Ovary (tissue), 9 donors: ENCODE data around the gene TOP3B. TPM values are rescaled to one million over a fixed set of nuclear protein-coding genes. Genes with fewer than 3 reads are reported as not detected.

ENCODE experiments used
- DNase-seq, 5 donors: peaks; one replicate each; pipeline ENCODE4 v3.0.0-alpha.2; 2019 to 2020
- H3K27ac ChIP-seq, 2 donors: fragments of 200-600 bp; one replicate each; pipeline versions ENCODE4 v1.5.1 to v1.8.0; 2019 to 2022
- H3K27me3 ChIP-seq: fragments of 200-600 bp; one replicate; pipeline ENCODE4 v1.8.0; 2022
- H3K36me3 ChIP-seq: fragments of 200-600 bp; sonication (generic); one replicate; pipeline ENCODE4 v1.5.1; 2019
- H3K4me1 ChIP-seq: one replicate; pipeline ENCODE4 v1.8.1; 2013; ENCODE audit warnings: mild to moderate bottlenecking, moderate library complexity; ENCODE audit not compliant: insufficient read depth
- H3K4me3 ChIP-seq: fragments of 200-600 bp; sonication (generic); one replicate; pipeline ENCODE4 v1.5.1; 2017
- H3K9me3 ChIP-seq, 2 donors: fragments of 200-600 bp in 1 of 2; sonication (generic) in 1 of 2; one replicate each; pipeline versions ENCODE4 v1.5.1 to v1.8.1; 2013 to 2019; ENCODE audit warnings: mild to moderate bottlenecking in 1 of 2, moderate library complexity in 1 of 2
- EP300 ChIP-seq: sonication (generic); formaldehyde crosslinking; IDR thresholded peaks from one replicate; pipeline ENCODE4 v1.6.1; 2017; ENCODE audit warnings: antibody characterized with exemption
- POLR2A ChIP-seq: fragments of 450-650 bp; IDR thresholded peaks from one replicate; pipeline ENCODE4 v1.6.1; 2017; ENCODE audit warnings: antibody characterized with exemption, mild to moderate bottlenecking, moderate library complexity
- WGBS, 3 donors: extraction: QIAGEN DNeasy Blood & Tissue Kit in 1 of 3; methylation state at CpG; one replicate each; pipeline versions ENCODE4 v1.1.5 to v1.1.7; 2013 to 2017; 5-methylcytosine and 5-hydroxymethylcytosine counted together
- intact Hi-C, 4 donors: fragments of 100-400 bp; cut with DNase I; formaldehyde crosslinking; loops; one replicate each; pipeline versions ENCODE4 v1.11.0 to v1.15.1; 2022 to 2023
- polyA plus RNA-seq, 2 donors: library from polyadenylated mRNA; stranded (reverse); fragments of 200-250 nt in 1 of 2; fragments of 350-450 nt in 1 of 2; fragmentation: Illumina TruSeq in 1 of 2; extraction: RNeasy Lipid Tissue Mini Kit (QIAGEN cat#74804) in 1 of 2; gene quantifications; one replicate each; pipeline ENCODE4 v1.2.3, GENCODE V29; 2013 to 2014
- total RNA-seq, 7 donors: library from RNA; depleted of rRNA in 2 of 7; stranded (reverse); fragments of >200 nt in 2 of 7; fragmentation: NEBNext Ultra II Directional in 3 of 7; extraction: Animal tissue kit (Norgen Biotek cat#: 25700) in 3 of 7; gene quantifications; one replicate each; pipeline versions ENCODE4 v1.1.0 to v1.2.4, GENCODE V29; 2016 to 2023
- TF ChIP-seq, protein P1 (sequence below), 3 donors: fragments of 450-650 bp in 2 of 3; fragments of 200-600 bp in 1 of 3; IDR thresholded peaks; one replicate each; pipeline versions ENCODE4 v1.5.1 to v1.8.0; 2016 to 2022; ENCODE audit warnings: antibody characterized with exemption in 3 of 3, mild to moderate bottlenecking in 1 of 3
- donor health status: DM: no; HTN: no; CAD: no; lungs with moderate emphysema.
- donor health status: DM: no; HTN: no; CAD: no.
- donor health status: Bipolar disorder and iron deficiency.
- donor health status: DM: yes; HTN: yes; CAD: no.
- donor health status: DM: no; HTN: no; CAD: no.
- donor health status: DM: yes; HTN: yes; CAD: no.

Gene TOP3B
- total and polyA plus RNA-seq, 9 donors: 9.1 to 31.5 (median 24.1) TPM

DNA sequence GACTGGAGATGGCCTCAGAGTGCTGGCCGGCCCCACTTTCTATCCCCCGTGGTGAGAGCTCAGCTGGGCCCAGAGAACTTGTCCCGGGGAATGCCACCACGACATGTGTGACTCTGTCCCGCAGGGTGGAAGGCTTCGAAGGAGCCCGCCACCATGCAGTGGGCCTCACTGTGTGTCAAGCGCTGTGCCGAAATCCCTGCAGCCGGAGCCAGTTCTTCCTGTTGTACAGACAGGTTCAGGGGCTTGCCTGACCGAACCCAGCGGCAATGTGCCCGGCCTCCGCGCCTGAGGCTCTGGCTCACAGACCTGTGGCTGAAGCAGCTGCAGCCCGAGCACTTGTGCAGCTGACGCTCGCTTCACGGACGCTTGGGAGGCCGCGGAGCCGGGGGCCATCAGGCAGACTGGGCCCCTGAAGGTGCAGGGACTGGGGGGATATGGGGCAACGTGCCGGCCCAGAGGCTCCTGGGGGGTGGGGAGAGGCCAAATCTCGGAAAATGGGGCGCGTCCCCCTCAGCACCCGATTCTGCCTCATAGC lies 30.6 kb downstream of the TOP3B start:
- DNase-seq: peak in 4 of 5 donors; percentile 45 to 64 (median 50)
- H3K9me3 ChIP-seq: no peaks in the 10 kb centered on the region
- H3K4me1 ChIP-seq: no peaks in the 10 kb centered on the region
- intact Hi-C loops: no loop called here
- TF ChIP-seq, protein P1, sequence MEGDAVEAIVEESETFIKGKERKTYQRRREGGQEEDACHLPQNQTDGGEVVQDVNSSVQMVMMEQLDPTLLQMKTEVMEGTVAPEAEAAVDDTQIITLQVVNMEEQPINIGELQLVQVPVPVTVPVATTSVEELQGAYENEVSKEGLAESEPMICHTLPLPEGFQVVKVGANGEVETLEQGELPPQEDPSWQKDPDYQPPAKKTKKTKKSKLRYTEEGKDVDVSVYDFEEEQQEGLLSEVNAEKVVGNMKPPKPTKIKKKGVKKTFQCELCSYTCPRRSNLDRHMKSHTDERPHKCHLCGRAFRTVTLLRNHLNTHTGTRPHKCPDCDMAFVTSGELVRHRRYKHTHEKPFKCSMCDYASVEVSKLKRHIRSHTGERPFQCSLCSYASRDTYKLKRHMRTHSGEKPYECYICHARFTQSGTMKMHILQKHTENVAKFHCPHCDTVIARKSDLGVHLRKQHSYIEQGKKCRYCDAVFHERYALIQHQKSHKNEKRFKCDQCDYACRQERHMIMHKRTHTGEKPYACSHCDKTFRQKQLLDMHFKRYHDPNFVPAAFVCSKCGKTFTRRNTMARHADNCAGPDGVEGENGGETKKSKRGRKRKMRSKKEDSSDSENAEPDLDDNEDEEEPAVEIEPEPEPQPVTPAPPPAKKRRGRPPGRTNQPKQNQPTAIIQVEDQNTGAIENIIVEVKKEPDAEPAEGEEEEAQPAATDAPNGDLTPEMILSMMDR (IDR thresholded peaks at IDR 0.05): no peak
- TF ChIP-seq EP300 (no peak), POLR2A (no peak)
- H3K27ac ChIP-seq: peak overlapping the region in 1 of 2 donors; percentile 38
- peak overlapping the region; percentile 63 for H3K4me3 ChIP-seq
- WGBS, 3 donors: 7 to 10% (median 8%) methylated on average over 22 to 29 of the region's 29 CpGs
- H3K27me3 ChIP-seq: no peaks in the 10 kb centered on the region
- no peaks in the 10 kb centered on the region for H3K36me3 ChIP-seq

DNA sequence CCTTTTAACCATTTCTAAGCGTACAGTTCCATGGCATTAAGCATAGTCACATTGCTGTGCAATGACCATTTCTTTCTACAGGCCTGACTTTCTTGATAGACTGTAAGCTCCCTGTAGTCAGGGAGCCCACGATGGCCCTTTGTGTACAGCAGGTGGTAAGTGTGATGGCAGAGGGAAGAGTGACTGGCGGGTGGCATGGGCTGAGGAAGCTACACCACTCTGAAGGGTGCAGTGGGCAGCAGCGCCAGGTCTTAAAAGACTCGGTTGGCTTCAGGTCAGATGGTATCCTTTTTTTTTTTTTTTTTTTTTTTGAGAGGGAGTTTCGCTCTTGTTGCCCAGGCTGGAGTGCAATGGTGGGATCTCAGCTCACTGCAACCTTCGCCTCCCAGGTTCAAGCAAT lies 31.5 kb downstream of the TOP3B start:
- WGBS, 3 donors: 91 to 96% (median 93%) methylated on average over 7 of the region's 7 CpGs
- no peak for DNase-seq

DNA sequence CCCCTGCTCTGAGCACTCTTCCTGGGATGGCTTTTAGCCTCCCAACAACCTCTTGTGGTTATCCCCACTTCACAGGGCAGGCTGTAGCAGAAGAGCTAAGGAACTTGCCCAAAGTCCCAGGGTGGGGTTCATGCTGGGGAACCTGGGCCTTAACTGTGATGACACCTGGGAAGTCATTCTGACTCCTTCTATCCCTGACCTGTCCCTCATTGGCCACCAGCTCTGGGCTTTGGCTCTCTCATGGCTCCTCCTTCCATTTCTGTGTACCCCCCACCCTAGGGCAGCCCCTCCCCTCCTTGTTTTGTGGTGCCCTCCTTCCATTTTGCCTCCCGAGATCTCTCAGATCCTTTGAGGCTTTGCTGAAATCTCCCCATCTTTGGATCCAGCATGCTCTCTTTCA lies 32.6 kb downstream of the TOP3B start:
- no peak overlapping the region for H3K4me3 ChIP-seq
- TF ChIP-seq POLR2A (no peak), EP300 (no peak)
- TF ChIP-seq, protein P1 (IDR thresholded peaks at IDR 0.05): no peak

More for the DNA sequence above, 31.5 kb downstream of the TOP3B start:
- intact Hi-C loops: no loop called here
- Histone ChIP-seq H3K4me3 (no peak overlapping the region), H3K36me3 (no peaks in the 10 kb centered on the region), H3K9me3 (no peaks in the 10 kb centered on the region), H3K4me1 (no peaks in the 10 kb centered on the region), H3K27ac (no peak overlapping the region), H3K27me3 (no peaks in the 10 kb centered on the region)
- TF ChIP-seq, protein P1 (IDR thresholded peaks at IDR 0.05): no peak
- TF ChIP-seq EP300: no peak
- TF ChIP-seq POLR2A: no peak

DNA sequence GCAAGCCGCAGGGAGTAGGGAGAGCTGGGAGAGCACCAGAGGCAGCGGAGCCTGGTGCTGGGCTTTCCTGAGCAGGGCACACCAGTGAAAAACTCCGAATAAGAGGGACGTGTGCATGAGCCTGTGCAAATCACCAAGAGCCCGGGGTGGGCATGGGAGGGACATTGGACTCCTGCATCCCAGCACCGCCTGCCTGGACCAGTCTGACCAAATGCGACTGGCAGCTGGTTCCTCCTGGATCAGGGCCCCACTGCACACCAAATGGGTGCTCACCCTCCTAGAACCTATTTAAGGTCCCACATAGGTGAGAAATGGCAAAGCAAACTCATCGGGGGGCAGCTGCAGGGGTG lies 33.0 kb downstream of the TOP3B start:
- intact Hi-C loops: no loop called here
- H3K4me3 ChIP-seq: no peak overlapping the region
- 78 to 89% (median 86%) methylated on average over 8 of the region's 8 CpGs for WGBS, 3 donors
- no peak overlapping the region for H3K27ac ChIP-seq
- TF ChIP-seq, protein P1 (IDR thresholded peaks at IDR 0.05): no peak
- TF ChIP-seq POLR2A: no peak
- TF ChIP-seq EP300: no peak
- peak in 1 of 5 donors; percentile 20 for DNase-seq
- no peaks in the 10 kb centered on the region for H3K27me3 ChIP-seq
- no peaks in the 10 kb centered on the region for H3K9me3 ChIP-seq
- no peaks in the 10 kb centered on the region for H3K36me3 ChIP-seq
- no peaks in the 10 kb centered on the region for H3K4me1 ChIP-seq

More for the DNA sequence above, 32.6 kb downstream of the TOP3B start:
- 90 to 100% (median 95%) methylated on average over 1 of the region's 1 CpG for WGBS, 3 donors
- Histone ChIP-seq H3K9me3 (no peaks in the 10 kb centered on the region), H3K27ac (no peak overlapping the region), H3K27me3 (no peaks in the 10 kb centered on the region), H3K36me3 (no peaks in the 10 kb centered on the region), H3K4me1 (no peaks in the 10 kb centered on the region)
- no peak for DNase-seq
- intact Hi-C loops: no loop called here
